NCI-H446 treated with DMSO at 0.1 percent for 48 hours (cell line): ENCODE data around the gene BMPR1A.

ENCODE experiments used
- DNase-seq: peaks from one replicate; lab custom pipeline; 2025; lab: John Stamatoyannopoulos, UW

Gene BMPR1A

DNA sequence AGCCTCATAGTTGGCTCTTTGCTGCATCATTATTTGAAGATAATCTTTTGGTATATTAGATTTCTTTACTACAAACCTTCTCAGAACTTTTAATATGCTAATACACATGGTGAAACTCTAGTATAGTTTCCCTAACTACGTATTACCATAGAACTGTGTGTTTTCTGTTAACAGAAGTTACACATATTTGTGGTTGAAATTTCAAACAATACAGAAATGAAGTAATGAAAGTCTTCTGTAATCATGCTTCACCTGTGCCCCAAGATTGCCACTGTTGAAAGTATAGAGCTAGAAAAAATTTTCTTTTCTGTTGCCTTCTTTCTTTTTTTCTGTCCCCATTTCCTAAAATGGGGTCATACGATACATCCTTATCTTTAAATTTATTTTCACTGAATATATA, 9.1 kb downstream of the BMPR1A start:
- no peak for DNase-seq

DNA sequence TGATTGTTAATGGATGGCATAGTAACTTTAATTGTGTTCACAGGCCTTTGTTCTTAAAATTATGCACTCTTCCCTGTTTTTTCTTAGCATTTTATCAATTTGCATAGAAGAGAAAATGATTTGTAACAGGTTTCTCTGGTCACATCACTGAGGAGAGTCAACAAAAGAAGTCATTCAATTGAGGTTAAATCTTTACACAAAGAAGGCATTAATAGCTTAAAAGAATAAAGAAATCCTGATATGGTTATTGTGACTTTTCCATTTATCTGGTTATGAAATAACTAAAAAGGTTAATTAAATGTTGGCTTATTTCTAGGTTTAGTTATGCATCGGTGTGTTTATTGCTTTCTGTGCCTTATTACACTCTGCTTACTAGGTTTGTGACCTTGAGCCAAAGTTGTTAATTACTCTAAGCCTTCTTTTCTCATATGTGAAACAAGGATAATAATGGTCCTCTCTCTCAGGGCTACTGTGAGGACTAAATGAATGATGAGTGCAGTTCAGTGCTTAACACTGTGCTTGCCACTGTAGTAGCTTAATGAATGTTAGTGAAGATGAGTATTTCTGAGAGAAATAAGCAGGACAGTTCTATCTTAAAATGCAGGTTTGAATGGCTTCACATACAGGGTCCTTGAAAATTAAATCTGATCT, 12.1 kb downstream of the BMPR1A start:
- no peak for DNase-seq

DNA sequence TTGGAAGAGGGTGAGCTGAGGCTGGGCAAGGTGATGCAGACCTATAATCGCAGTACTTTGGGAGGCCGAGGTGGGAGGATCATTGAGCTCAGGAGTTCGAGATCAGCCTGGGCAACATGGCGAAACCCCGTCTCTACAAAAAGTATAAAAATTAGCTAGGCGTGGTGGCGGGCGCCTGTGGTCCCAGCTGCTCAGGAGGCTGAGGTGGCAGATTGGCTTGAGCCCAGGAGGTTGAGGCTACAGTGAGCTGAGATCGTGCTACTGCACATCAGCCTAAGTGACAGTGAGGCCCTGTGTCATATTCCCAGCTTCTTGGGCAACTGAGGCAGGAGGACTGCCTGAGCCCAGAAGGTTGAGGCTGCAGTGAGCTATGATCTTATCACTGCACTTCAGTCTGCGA, 13.6 kb downstream of the BMPR1A start:
- DNase-seq = no peak

DNA sequence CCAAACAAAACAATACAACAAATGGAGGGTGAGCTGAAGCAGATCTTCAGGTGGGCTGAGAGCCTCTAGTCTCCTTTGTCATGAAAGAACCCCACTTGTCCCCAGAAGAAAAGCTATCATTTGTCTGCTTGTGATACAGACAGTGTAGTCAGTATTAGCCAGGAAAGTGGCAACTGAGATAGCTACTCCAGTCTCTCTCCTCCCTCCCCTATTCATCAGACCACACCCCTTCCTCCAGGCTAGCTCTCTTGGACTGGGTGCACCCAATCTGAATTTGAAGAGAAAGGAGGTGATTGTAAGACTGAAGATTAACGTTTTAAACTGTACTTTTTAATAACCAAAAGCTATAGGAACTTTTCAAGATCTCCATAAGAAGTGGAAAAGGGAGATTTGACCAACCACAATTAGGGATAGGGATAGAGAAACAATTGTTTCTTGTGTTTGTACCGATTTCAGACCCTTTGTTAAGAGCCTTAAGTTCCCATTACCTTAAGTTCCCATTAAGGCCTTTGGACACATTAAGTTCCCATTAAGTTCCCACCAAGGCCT, 14.1 kb downstream of the BMPR1A start:
- no peak for DNase-seq

- DNase-seq = no peak
Observed at GRCh38 chr10:86773498-86773897, 17.1 kb downstream of the BMPR1A start.

- no peak for DNase-seq
Observed at GRCh38 chr10:86775056-86775869, 18.8 kb downstream of the BMPR1A start.

- DNase-seq = no peak
Observed at GRCh38 chr10:86775870-86776180, 19.4 kb downstream of the BMPR1A start.

DNA sequence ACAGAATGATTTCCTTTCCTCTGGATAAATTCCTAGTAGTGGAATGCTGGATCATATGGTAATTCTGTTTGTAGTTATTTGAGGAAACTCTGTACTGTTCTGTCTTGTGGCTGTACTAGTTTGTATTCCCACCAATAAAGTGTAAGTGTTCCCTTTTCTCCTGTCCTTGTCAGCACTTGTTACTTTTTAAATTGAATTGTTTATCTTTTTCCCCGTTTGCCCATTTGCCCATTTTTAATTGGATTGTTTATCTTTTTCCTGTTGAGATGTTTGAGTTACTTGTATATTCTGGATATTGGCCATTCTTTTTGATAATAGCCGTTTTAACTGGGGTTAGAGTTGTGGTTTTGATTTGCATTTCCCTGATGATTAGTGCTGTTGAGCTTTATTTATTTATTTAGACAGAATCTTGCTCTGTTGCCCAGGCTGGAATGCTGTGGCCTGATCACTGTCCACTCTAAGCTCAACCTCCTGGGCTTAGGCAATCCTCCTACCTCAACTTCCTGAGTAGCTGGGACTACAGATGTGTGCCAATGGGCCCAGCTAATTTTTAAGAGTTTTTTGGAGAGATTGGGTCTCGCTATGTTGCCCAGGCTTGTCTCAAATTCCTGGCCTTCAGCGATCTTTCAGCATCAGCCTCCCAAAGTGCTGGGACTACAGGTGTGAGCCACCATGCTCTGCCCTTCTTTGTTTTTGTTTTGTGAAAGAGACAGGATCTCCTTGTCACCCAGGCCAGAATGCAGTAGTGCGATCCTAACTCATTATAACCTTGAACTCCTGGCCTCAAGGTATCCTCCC, 23.0 kb downstream of the BMPR1A start:
- DNase-seq = no peak

DNA sequence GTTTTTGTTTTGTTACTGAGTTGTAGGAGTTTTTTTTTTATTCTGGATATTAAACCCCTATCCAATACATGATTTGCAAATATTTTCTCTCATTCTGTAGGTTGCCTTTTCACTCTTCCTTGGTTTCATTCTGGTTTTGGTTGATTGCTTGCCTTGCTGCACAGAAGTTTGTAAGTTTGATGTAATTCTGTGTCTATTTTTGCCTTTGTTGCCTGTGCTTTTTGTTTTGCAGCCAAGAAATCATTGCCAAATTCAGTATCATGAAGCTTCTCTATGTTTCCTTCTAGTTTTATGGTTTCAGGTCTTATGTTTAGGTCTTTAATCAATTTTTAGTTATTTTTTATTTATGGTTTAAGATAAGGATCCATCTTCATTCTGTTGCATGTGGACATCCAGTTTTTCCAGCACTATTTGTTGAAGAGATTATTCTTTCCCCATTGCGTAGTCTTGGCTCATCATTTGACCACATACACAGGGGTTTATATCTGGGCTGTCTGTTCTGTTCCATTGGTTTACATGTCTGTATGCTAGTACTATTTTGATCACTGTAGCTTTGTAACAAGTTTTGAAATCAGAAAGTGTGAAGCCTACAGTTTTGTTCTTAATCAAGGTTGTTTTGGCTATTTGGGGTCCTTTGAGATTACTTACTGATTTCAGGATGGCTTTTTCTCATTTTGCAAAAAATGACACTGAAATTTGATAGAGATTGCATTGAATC, 26.4 kb downstream of the BMPR1A start:
- no peak for DNase-seq

GRCh38 chr10:86785037-86785436, 28.6 kb downstream of the BMPR1A start:
- no peak for DNase-seq

GRCh38 chr10:86785968-86786367, 29.5 kb downstream of the BMPR1A start:
- no peak for DNase-seq

- DNase-seq = no peak
Observed at GRCh38 chr10:86786368-86786767, 29.9 kb downstream of the BMPR1A start.

GRCh38 chr10:86790394-86790793, 34.0 kb downstream of the BMPR1A start:
- DNase-seq = no peak

DNA sequence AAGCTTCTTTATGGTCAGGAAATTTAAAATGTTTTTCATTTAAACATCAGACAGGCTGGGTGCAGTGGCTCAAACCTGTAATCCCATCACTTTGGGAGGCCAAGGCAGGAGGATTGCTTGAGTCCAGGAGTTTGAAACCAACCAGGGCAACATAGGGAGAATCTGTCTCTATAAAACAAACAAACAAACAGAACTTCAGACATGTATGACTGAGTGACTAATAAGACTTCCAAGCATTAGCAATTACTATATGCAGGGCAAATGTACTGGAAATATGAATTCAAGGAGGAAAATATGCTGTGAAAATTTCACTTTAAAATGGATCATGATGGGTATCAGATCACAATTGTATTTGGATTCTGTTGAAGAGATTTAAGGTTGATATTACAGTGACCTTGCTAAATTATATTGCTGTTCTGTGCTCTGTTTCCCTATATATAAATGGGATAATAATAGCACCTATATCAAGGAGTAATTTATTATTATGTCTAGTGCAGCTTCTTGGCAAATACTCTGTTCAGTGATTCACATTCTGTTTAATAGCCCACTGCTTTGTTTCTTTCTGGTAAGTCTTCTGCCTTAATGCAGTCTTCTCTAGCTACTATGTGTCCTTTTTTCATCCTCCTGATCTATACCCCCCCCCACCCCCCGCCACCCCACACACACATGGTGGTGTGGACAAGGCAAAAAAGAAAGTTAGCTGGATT, 36.2 kb downstream of the BMPR1A start:
- no peak for DNase-seq

DNA sequence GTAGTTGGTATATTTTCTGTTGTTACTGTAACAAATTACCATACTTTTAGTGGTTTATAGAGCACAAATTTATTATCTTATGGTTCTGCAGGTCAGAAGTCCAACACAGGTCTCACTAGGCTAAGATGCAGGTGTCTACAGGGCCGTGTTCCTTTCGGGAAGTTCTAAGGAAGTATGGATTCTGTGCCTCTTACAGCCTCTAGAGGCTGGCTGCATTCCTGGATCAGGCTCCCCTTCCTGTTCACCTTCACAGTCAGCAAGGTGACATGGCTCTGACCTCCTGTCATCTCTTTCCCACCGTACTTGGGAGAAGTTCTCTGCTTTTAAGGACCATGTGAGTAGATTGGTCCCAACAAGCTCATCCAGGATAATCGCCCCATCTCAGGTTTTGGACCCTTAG, 37.3 kb downstream of the BMPR1A start:
- no peak for DNase-seq

- no peak for DNase-seq
Observed at GRCh38 chr10:86795353-86795752, 38.9 kb downstream of the BMPR1A start.

DNA sequence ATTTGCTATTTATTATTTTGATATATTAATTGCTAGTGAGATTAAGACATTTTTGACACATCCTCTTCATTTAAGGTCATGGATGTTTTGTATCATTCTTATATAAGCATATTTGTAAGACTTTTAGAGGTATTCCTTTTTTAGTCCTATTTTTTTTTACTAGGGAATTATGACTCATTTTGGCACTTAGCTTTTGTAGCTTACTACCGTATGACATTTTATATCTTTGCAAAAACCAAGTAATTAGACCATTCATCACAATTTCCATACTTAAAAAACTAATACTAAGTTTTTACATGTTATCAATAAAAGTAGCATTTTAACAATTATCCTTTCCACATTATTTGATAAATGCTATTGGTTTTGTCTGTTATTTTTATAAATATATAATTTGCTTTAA, 41.6 kb downstream of the BMPR1A start:
- DNase-seq = no peak

- DNase-seq = no peak
Observed at GRCh38 chr10:86798611-86799010, 42.2 kb downstream of the BMPR1A start.

GRCh38 chr10:86799188-86799845, 42.9 kb downstream of the BMPR1A start:
- DNase-seq = no peak

DNA sequence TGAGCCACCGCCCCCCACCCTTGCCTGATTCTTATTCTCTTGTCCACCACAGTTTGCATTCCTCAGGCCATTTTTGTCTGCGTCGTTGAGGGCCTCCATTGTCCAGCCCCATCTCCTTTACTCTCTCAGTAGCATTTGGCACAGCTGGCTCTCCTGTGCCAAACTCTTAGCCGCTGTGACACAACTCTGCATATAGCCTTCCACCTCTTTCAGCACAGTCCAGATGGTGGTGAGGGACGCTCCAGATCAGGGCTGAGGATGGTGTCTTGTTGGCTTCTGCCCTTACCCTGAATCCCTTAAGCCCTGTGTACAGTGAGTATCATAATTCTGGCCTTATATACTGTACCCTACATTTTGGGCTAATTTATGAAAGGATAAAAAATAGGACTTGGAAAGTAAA, 45.6 kb downstream of the BMPR1A start:
- DNase-seq = no peak
